ENCODE data around the gene OXCT2. TPM values are rescaled to one million over a fixed set of nuclear protein-coding genes. Genes with fewer than 3 reads are reported as not detected.
A peak's percentile ranks its signal among the peaks of the same experiment; 100 is the strongest.
"Not testable (repeated sequence)": the region's sequence is repeated elsewhere in the genome, so short reads cannot be mapped to it uniquely, and the experiment has no call there.

OXCT2 gene
- total RNA-seq, 1 donor from 2014 or later, result 0.36 TPM

DNA sequence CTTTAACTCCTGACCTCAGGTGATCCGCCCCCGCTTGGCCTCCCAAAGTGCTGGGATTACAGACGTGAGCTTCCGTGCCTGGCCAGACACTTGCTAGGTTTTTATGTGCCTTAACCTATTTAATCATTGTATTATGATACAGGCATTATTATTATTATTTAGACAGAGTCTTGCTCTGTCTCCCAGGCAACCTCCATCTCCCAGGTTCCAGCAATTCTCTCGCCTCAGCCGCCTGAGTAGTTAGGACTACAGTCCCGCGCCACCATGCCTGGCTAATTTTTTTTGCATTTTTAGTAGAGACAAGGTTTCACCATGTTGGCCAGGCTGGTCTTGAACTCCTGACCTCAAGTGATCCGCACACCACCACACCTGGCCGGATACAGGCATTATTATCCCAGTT is 11.5 kb upstream of the OXCT2 start:
- not testable (repeated sequence) for H3K4me1 ChIP-seq (ENCODE audit: insufficient read depth, low read length); H3K36me3 Mint-ChIP-seq (ENCODE audit: low read depth, unreplicated experiment); H3K4me2 ChIP-seq (ENCODE audit: low read length); H3K4me1 Mint-ChIP-seq (ENCODE audit: low read depth, unreplicated experiment); H3K27ac Mint-ChIP-seq (ENCODE audit: unreplicated experiment); H2AFZ ChIP-seq (ENCODE audit: low read depth, low read length); FAIRE-seq; DNase-seq (ENCODE audit: low read depth); H3K9me3 Mint-ChIP-seq (ENCODE audit: unreplicated experiment); H3K4me3 ChIP-seq (ENCODE audit: insufficient read depth, low read depth, low read length); H3K79me2 ChIP-seq (ENCODE audit: insufficient read depth, low read length); H3K9ac ChIP-seq (ENCODE audit: low read length); H3K27ac ChIP-seq (ENCODE audit: low read depth, low read length); H4K20me1 ChIP-seq (ENCODE audit: insufficient read depth, low read length); H3K36me3 ChIP-seq (ENCODE audit: insufficient read depth, low read length); H3K9me3 ChIP-seq (ENCODE audit: insufficient read depth, low read depth, low read length)
- Mint-ChIP-seq H3K4me3 (ENCODE audit: unreplicated experiment) (peak overlapping the region; percentile 27), H3K27me3 (ENCODE audit: low read depth, unreplicated experiment) (peaks cover 65% of the 10 kb centered on the region)
- peaks cover 23% of the 10 kb centered on the region for H3K27me3 ChIP-seq (ENCODE audit: insufficient read depth, low read length)

- Histone ChIP-seq H3K27me3 (ENCODE audit: insufficient read depth, low read length) (peaks cover 17% of the 10 kb centered on the region), H3K4me1 (ENCODE audit: insufficient read depth, low read length) (no peaks in the 10 kb centered on the region), H3K4me2 (ENCODE audit: low read length) (no peak overlapping the region), H3K9me3 (ENCODE audit: insufficient read depth, low read depth, low read length) (no peaks in the 10 kb centered on the region), H3K9ac (ENCODE audit: low read length) (no peak overlapping the region), H2AFZ (ENCODE audit: low read depth, low read length) (no peak overlapping the region), H3K4me3 (ENCODE audit: insufficient read depth, low read depth, low read length) (no peak overlapping the region), H3K27ac (ENCODE audit: low read depth, low read length) (no peak overlapping the region), H3K79me2 (ENCODE audit: insufficient read depth, low read length) (no peaks in the 10 kb centered on the region), H3K36me3 (ENCODE audit: insufficient read depth, low read length) (no peaks in the 10 kb centered on the region), H4K20me1 (ENCODE audit: insufficient read depth, low read length) (no peaks in the 10 kb centered on the region)
- Mint-ChIP-seq H3K9me3 (ENCODE audit: unreplicated experiment) (peaks cover 3% of the 10 kb centered on the region), H3K27ac (ENCODE audit: unreplicated experiment) (no peak overlapping the region), H3K4me3 (ENCODE audit: unreplicated experiment) (no peak overlapping the region), H3K36me3 (ENCODE audit: low read depth, unreplicated experiment) (no peaks in the 10 kb centered on the region), H3K4me1 (ENCODE audit: low read depth, unreplicated experiment) (peaks cover 5% of the 10 kb centered on the region), H3K27me3 (ENCODE audit: low read depth, unreplicated experiment) (peaks cover 59% of the 10 kb centered on the region)
- TF ChIP-seq CTCF (IDR thresholded peaks at IDR 0.05; ENCODE audit: insufficient read depth, low read depth, low read length) (no peak), EZH2 (IDR thresholded peaks at IDR 0.05; ENCODE audit: insufficient read depth, low read length) (no peak)
- DNase-seq (ENCODE audit: low read depth) (no peak), FAIRE-seq (no peak)
These were observed 11.0 kb upstream of the OXCT2 start for GRCh38 chr1:39782103-39782502.

DNA sequence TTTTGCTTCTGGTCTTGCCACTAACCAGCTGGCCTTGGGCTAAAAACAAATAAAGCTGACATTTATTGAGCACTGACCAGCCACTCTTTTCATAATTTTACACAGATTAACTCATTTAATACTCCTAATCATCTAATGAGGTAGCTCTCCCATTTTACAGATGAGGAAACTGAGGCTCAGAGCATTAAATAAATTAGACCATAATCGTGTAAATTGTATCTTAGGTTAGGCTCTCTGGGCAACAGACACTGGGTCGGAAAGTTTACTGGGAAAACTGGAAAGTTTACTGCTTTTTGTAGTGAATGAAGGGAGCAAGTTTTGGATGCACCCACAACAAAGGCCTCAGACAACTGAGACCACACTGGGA is 10.2 kb upstream of the OXCT2 start:
- peaks cover 52% of the 10 kb centered on the region for H3K27me3 Mint-ChIP-seq (ENCODE audit: low read depth, unreplicated experiment)
- no peak for TF ChIP-seq EZH2 (IDR thresholded peaks at IDR 0.05; ENCODE audit: insufficient read depth, low read length)
- TF ChIP-seq CTCF (IDR thresholded peaks at IDR 0.05; ENCODE audit: insufficient read depth, low read depth, low read length), result no peak
- no peaks in the 10 kb centered on the region for H3K36me3 Mint-ChIP-seq (ENCODE audit: low read depth, unreplicated experiment)
- peaks cover 3% of the 10 kb centered on the region for H3K9me3 Mint-ChIP-seq (ENCODE audit: unreplicated experiment)
- H3K4me1 ChIP-seq (ENCODE audit: insufficient read depth, low read length), result no peaks in the 10 kb centered on the region
- H3K27ac Mint-ChIP-seq (ENCODE audit: unreplicated experiment), result no peak overlapping the region
- peaks cover 16% of the 10 kb centered on the region for H3K27me3 ChIP-seq (ENCODE audit: insufficient read depth, low read length)
- no peaks in the 10 kb centered on the region for H4K20me1 ChIP-seq (ENCODE audit: insufficient read depth, low read length)
- H3K9ac ChIP-seq (ENCODE audit: low read length), result no peak overlapping the region
- no peaks in the 10 kb centered on the region for H3K9me3 ChIP-seq (ENCODE audit: insufficient read depth, low read depth, low read length)
- no peak for FAIRE-seq
- no peaks in the 10 kb centered on the region for H3K36me3 ChIP-seq (ENCODE audit: insufficient read depth, low read length)
- peaks cover 12% of the 10 kb centered on the region for H3K4me1 Mint-ChIP-seq (ENCODE audit: low read depth, unreplicated experiment)
- H3K4me2 ChIP-seq (ENCODE audit: low read length), result no peak overlapping the region
- no peak for DNase-seq (ENCODE audit: low read depth)
- H3K79me2 ChIP-seq (ENCODE audit: insufficient read depth, low read length), result no peaks in the 10 kb centered on the region
- no peak overlapping the region for H3K27ac ChIP-seq (ENCODE audit: low read depth, low read length)
- no peak overlapping the region for H2AFZ ChIP-seq (ENCODE audit: low read depth, low read length)
- H3K4me3 Mint-ChIP-seq (ENCODE audit: unreplicated experiment), result no peak overlapping the region
- H3K4me3 ChIP-seq (ENCODE audit: insufficient read depth, low read depth, low read length), result no peak overlapping the region

Measured in astrocyte (in vitro differentiated cells and primary cell).